ENCODE data around the gene MAZ. TPM values are rescaled to one million over a fixed set of nuclear protein-coding genes. Genes with fewer than 3 reads are reported as not detected.

MAZ gene
- total RNA-seq, 1 donor from 2014 or later = 120 TPM

DNA sequence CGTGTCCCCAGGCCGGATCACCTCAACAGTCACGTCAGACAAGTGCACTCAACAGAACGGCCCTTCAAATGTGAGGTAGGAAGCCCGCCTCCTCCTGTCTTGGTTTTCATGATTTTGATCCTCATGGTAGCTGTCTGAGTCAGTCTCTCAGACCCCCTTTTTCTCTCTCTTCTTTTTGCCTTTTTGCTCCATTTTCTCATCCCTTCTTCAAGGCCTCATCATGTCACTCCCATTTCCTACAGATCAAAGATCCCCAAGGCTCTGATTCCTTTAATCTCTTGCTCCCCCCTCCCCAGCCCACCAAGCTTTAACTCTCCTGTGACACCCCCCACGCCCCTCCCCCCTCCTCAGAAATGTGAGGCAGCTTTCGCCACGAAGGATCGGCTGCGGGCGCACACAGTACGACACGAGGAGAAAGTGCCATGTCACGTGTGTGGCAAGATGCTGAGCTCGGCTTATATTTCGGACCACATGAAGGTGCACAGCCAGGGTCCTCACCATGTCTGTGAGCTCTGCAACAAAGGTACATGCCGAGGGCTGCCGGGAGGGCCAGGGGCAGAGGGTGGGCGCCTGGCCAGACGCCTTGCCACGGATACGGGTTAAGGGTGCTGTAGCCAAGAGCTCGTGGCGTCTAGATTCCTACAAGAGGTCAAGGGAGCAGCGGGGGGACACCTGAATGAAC lies 2.0 kb downstream of the MAZ start:
- H3K79me2 ChIP-seq (ENCODE audit: low read depth) = peaks cover 54% of the 10 kb centered on the region
- H3K9me3 ChIP-seq (ENCODE audit: low read depth) = no peaks in the 10 kb centered on the region
- peak overlapping the region; percentile 72 for H3K4me3 ChIP-seq
- peaks cover 37% of the 10 kb centered on the region for H4K20me1 ChIP-seq (ENCODE audit: low read depth)
- H3K4me1 ChIP-seq = peaks cover 44% of the 10 kb centered on the region
- Mint-ChIP-seq H3K4me3 (peak overlapping the region; percentile 87), H3K27ac (peak overlapping the region; percentile 43), H3K4me1 (peaks cover 57% of the 10 kb centered on the region), H3K36me3 (peaks cover 10% of the 10 kb centered on the region), H3K9me3 (no peaks in the 10 kb centered on the region), H3K27me3 (ENCODE audit: insufficient read depth, low read depth) (peaks cover 15% of the 10 kb centered on the region)
- peak overlapping the region; percentile 88 for H3K4me2 ChIP-seq
- H3K27ac ChIP-seq = no peak overlapping the region
- H3K36me3 ChIP-seq = no peaks in the 10 kb centered on the region
- no peak for TF ChIP-seq CTCF (IDR thresholded peaks at IDR 0.05)
- no peak for TF ChIP-seq EZH2 (IDR thresholded peaks at IDR 0.05)
- TF ChIP-seq EZH2phosphoT487 (IDR thresholded peaks at IDR 0.05) = no peak
- no peak overlapping the region for H2AFZ ChIP-seq (replicated peaks)
- DNase-seq (ENCODE audit: low spot score) = no peak
- peaks cover 82% of the 10 kb centered on the region for H3F3A ChIP-seq (ENCODE audit: low read depth)
- H3K27me3 ChIP-seq = no peaks in the 10 kb centered on the region
- no peak overlapping the region for H3K9ac ChIP-seq

DNA sequence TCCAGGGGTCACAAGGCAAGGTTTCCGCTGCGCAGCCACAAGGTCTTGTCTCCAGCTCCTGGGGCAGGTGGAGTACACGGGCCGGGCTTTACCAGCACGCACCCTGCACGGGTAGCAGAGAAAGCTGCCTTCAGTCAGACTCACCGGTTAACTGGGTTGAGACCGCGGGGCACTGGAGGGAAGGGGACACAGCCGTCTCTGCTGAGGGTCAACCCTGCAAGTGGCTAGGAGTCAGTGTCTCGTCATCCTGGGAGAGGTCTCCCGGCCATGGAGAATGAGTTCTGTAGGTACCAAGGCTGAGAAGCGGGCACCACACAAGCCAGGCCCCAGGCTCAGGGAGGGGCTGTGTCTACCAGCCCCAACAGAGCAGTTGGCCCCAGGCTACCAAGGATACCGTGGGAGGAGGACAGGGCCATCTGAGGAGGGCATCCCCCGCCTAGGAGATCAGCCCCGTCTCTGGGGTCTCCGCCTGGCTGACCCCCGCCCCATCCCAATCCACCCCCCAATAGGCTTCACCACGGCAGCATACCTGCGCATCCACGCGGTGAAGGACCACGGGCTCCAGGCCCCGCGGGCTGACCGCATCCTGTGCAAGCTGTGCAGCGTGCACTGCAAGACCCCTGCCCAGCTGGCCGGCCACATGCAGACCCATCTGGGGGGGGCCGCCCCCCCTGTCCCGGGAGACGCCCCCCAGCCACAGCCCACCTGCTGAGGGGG lies 2.9 kb downstream of the MAZ start:
- Mint-ChIP-seq H3K27ac (no peak overlapping the region), H3K4me1 (peaks cover 54% of the 10 kb centered on the region), H3K4me3 (peak overlapping the region; percentile 87), H3K27me3 (ENCODE audit: insufficient read depth, low read depth) (peaks cover 15% of the 10 kb centered on the region), H3K9me3 (no peaks in the 10 kb centered on the region), H3K36me3 (peaks cover 7% of the 10 kb centered on the region)
- Histone ChIP-seq H3K4me2 (peak overlapping the region; percentile 88), H3K36me3 (no peaks in the 10 kb centered on the region), H3K79me2 (ENCODE audit: low read depth) (peaks cover 62% of the 10 kb centered on the region), H3K27me3 (no peaks in the 10 kb centered on the region), H2AFZ (replicated peaks) (no peak overlapping the region), H3K9me3 (ENCODE audit: low read depth) (no peaks in the 10 kb centered on the region), H3K27ac (peak overlapping the region; percentile 55), H3K4me1 (peaks cover 52% of the 10 kb centered on the region), H4K20me1 (ENCODE audit: low read depth) (peaks cover 37% of the 10 kb centered on the region), H3F3A (ENCODE audit: low read depth) (peaks cover 80% of the 10 kb centered on the region), H3K4me3 (peak overlapping the region; percentile 72), H3K9ac (no peak overlapping the region)
- TF ChIP-seq CTCF (IDR thresholded peaks at IDR 0.05) (no peak), EZH2 (IDR thresholded peaks at IDR 0.05) (no peak)
- no peak for DNase-seq (ENCODE audit: low spot score)

GRCh38 chr16:29809850-29810698 lies 3.7 kb downstream of the MAZ start:
- Mint-ChIP-seq H3K9me3 (no peaks in the 10 kb centered on the region), H3K4me1 (peaks cover 58% of the 10 kb centered on the region), H3K27me3 (ENCODE audit: insufficient read depth, low read depth) (peaks cover 15% of the 10 kb centered on the region), H3K36me3 (peaks cover 7% of the 10 kb centered on the region), H3K4me3 (peak overlapping the region; percentile 98), H3K27ac (no peak overlapping the region)
- H4K20me1 ChIP-seq (ENCODE audit: low read depth) = peaks cover 41% of the 10 kb centered on the region
- no peaks in the 10 kb centered on the region for H3K36me3 ChIP-seq
- peak overlapping the region; percentile 88 for H3K4me2 ChIP-seq
- no peaks in the 10 kb centered on the region for H3K9me3 ChIP-seq (ENCODE audit: low read depth)
- TF ChIP-seq EZH2 (IDR thresholded peaks at IDR 0.05) = no peak
- TF ChIP-seq CTCF (IDR thresholded peaks at IDR 0.05) = no peak
- TF ChIP-seq EZH2phosphoT487 (IDR thresholded peaks at IDR 0.05) = no peak
- peaks cover 48% of the 10 kb centered on the region for H3K4me1 ChIP-seq
- H3F3A ChIP-seq (ENCODE audit: low read depth) = peaks cover 80% of the 10 kb centered on the region
- H3K9ac ChIP-seq = no peak overlapping the region
- peak overlapping the region; percentile 83 for H3K4me3 ChIP-seq
- peak; percentile 52 for DNase-seq (ENCODE audit: low spot score)
- H3K27me3 ChIP-seq = no peaks in the 10 kb centered on the region
- H3K79me2 ChIP-seq (ENCODE audit: low read depth) = peaks cover 67% of the 10 kb centered on the region
- H2AFZ ChIP-seq (replicated peaks) = no peak overlapping the region
- peak overlapping the region; percentile 69 for H3K27ac ChIP-seq
